ENCODE data around the gene PHLDA3. TPM values are rescaled to one million over a fixed set of nuclear protein-coding genes. Genes with fewer than 3 reads are reported as not detected.

PHLDA3 gene
- total and polyA plus RNA-seq, 7 experiments from 2014 or later = 0.13 to 22.4 (median 0.67) TPM; not detected in 1

GRCh38 chr1:201501812-201502510, 33.0 kb upstream of the PHLDA3 start:
- Histone ChIP-seq H3K27ac (ENCODE audit: low read depth, low read length) (no peak overlapping the region), H3K27me3 (ENCODE audit: control insufficient read depth in 2 of 2, insufficient read depth in 2 of 2, low read length in 2 of 2) (no peaks in the 10 kb centered on the region), H3K4me3 (ENCODE audit: low read length) (no peak overlapping the region), H3K9me3 (ENCODE audit: control insufficient read depth in 2 of 3, low read length in 3 of 3) (no peaks in the 10 kb centered on the region), H3K36me3 (ENCODE audit: control insufficient read depth in 2 of 3, insufficient read depth in 3 of 3, low read length in 3 of 3) (no peaks in the 10 kb centered on the region), H3K4me1 (ENCODE audit: control insufficient read depth in 2 of 2, insufficient read depth in 2 of 2, low read length in 2 of 2) (peaks cover 10 to 18% of the 10 kb centered on the region in 2 donors)
- H3K4me1 Mint-ChIP-seq = peaks cover 30 to 38% (median 37%) of the 10 kb centered on the region in 7 donors
- no peaks in the 10 kb centered on the region for H3K9me3 Mint-ChIP-seq
- no peak overlapping the region for H3K4me3 Mint-ChIP-seq
- H3K36me3 Mint-ChIP-seq = peaks cover 0 to 7% (median 0%) of the 10 kb centered on the region in 5 donors
- DNase-seq = no peak
- no peak overlapping the region for H3K27ac Mint-ChIP-seq
- no peaks in the 10 kb centered on the region for H3K27me3 Mint-ChIP-seq
- ATAC-seq = no peak
- CTCF ChIA-PET = interaction anchor here (1.2 to 4.3 kb wide), 3 partner anchors 10 to 20 kb away, joined by 5 to 29 read pairs (median 9); no protein-coding TSS in a partner anchor
- intact Hi-C loops (cut with micrococcal nuclease) = loop anchor here (10.0 kb wide), 2 partner anchors 477 to 487 kb away; partner anchors contain the start of gene KIF21B (in 1 of the 2)
- POLR2A ChIA-PET = interaction anchor here (0.7 kb wide), 1 partner anchor 11 kb away, joined by 3 read pairs; no protein-coding TSS in a partner anchor

GRCh38 chr1:201501144-201501543, 32.2 kb upstream of the PHLDA3 start:
- Histone ChIP-seq H3K4me3 (ENCODE audit: low read length) (no peak overlapping the region), H3K36me3 (ENCODE audit: control insufficient read depth in 2 of 3, insufficient read depth in 3 of 3, low read length in 3 of 3) (peaks cover 0 to 3% (median 0%) of the 10 kb centered on the region in 3 experiments)
- peaks cover 0 to 7% (median 0%) of the 10 kb centered on the region in 5 donors for H3K36me3 Mint-ChIP-seq

GRCh38 chr1:201500670-201501120, 31.7 kb upstream of the PHLDA3 start:
- no peak overlapping the region for H3K27ac Mint-ChIP-seq
- Histone ChIP-seq H3K27ac (ENCODE audit: low read depth, low read length) (no peak overlapping the region), H3K4me1 (ENCODE audit: control insufficient read depth in 2 of 2, insufficient read depth in 2 of 2, low read length in 2 of 2) (peaks cover 3 to 8% of the 10 kb centered on the region in 2 donors), H3K4me3 (ENCODE audit: low read length) (no peak overlapping the region), H3K36me3 (ENCODE audit: control insufficient read depth in 2 of 3, insufficient read depth in 3 of 3, low read length in 3 of 3) (peaks cover 0 to 7% (median 0%) of the 10 kb centered on the region in 3 experiments), H3K9me3 (ENCODE audit: control insufficient read depth in 2 of 3, low read length in 3 of 3) (no peaks in the 10 kb centered on the region), H3K27me3 (ENCODE audit: control insufficient read depth in 2 of 2, insufficient read depth in 2 of 2, low read length in 2 of 2) (no peaks in the 10 kb centered on the region)
- no peaks in the 10 kb centered on the region for H3K9me3 Mint-ChIP-seq
- ChIA-PET POLR2A (no interaction called here), CTCF (interaction anchor here (0.6 to 4.3 kb wide), 3 partner anchors 11 to 460 kb away, joined by 9 to 29 read pairs (median 10); no protein-coding TSS in a partner anchor)
- DNase-seq (no peak), ATAC-seq (no peak)
- H3K27me3 Mint-ChIP-seq = no peaks in the 10 kb centered on the region
- H3K4me1 Mint-ChIP-seq = peaks cover 23 to 35% (median 28%) of the 10 kb centered on the region in 7 donors
- no peak overlapping the region for H3K4me3 Mint-ChIP-seq
- intact Hi-C loops (cut with micrococcal nuclease) = loop anchor here (10.0 kb wide), 2 partner anchors 476 to 486 kb away; partner anchors contain the start of gene KIF21B (in 1 of the 2)
- H3K36me3 Mint-ChIP-seq = peaks cover 0 to 7% (median under 1%) of the 10 kb centered on the region in 5 donors

More at GRCh38 chr1:201501144-201501543, 32.2 kb upstream of the PHLDA3 start:
- H3K4me1 ChIP-seq (ENCODE audit: control insufficient read depth in 2 of 2, insufficient read depth in 2 of 2, low read length in 2 of 2) = peaks cover 8 to 13% of the 10 kb centered on the region in 2 donors
- ChIA-PET CTCF (interaction anchor here (0.6 to 4.3 kb wide), 3 partner anchors 11 to 459 kb away, joined by 9 to 29 read pairs (median 10); no protein-coding TSS in a partner anchor), POLR2A (no interaction called here)
- no peak overlapping the region for H3K27ac ChIP-seq (ENCODE audit: low read depth, low read length)
- H3K9me3 ChIP-seq (ENCODE audit: control insufficient read depth in 2 of 3, low read length in 3 of 3) = no peaks in the 10 kb centered on the region
- Mint-ChIP-seq H3K27me3 (no peaks in the 10 kb centered on the region), H3K4me1 (peaks cover 27 to 37% (median 33%) of the 10 kb centered on the region in 7 donors), H3K4me3 (no peak overlapping the region), H3K9me3 (no peaks in the 10 kb centered on the region), H3K27ac (no peak overlapping the region)
- ATAC-seq = no peak
- DNase-seq = no peak
- intact Hi-C loops (cut with micrococcal nuclease) = loop anchor here (10.0 kb wide), 2 partner anchors 476 to 486 kb away; partner anchors contain the start of gene KIF21B (in 1 of the 2)
- no peaks in the 10 kb centered on the region for H3K27me3 ChIP-seq (ENCODE audit: control insufficient read depth in 2 of 2, insufficient read depth in 2 of 2, low read length in 2 of 2)

- Mint-ChIP-seq H3K27me3 (no peaks in the 10 kb centered on the region), H3K9me3 (no peaks in the 10 kb centered on the region), H3K4me1 (peaks cover 16 to 29% (median 22%) of the 10 kb centered on the region in 7 donors), H3K36me3 (peaks cover 0 to 8% (median 3%) of the 10 kb centered on the region in 5 donors), H3K27ac (no peak overlapping the region), H3K4me3 (no peak overlapping the region)
- intact Hi-C loops (cut with micrococcal nuclease) = loop anchor here (10.0 kb wide), 2 partner anchors 475 to 485 kb away; partner anchors contain the start of gene KIF21B (in 1 of the 2)
- Histone ChIP-seq H3K27ac (ENCODE audit: low read depth, low read length) (no peak overlapping the region), H3K36me3 (ENCODE audit: control insufficient read depth in 2 of 3, insufficient read depth in 3 of 3, low read length in 3 of 3) (peaks cover 0 to 14% (median 0%) of the 10 kb centered on the region in 3 experiments), H3K9me3 (ENCODE audit: control insufficient read depth in 2 of 3, low read length in 3 of 3) (no peaks in the 10 kb centered on the region), H3K4me1 (ENCODE audit: control insufficient read depth in 2 of 2, insufficient read depth in 2 of 2, low read length in 2 of 2) (peaks cover 0 to 2% of the 10 kb centered on the region in 2 donors), H3K4me3 (ENCODE audit: low read length) (no peak overlapping the region), H3K27me3 (ENCODE audit: control insufficient read depth in 2 of 2, insufficient read depth in 2 of 2, low read length in 2 of 2) (no peaks in the 10 kb centered on the region)
- no peak for ATAC-seq
- ChIA-PET CTCF (interaction anchor here (1.0 to 2.9 kb wide), 3 partner anchors 12 to 18 kb away, joined by 4 to 12 read pairs (median 9); no protein-coding TSS in a partner anchor), POLR2A (no interaction called here)
- DNase-seq = no peak
Observed at GRCh38 chr1:201499795-201500669, 31.0 kb upstream of the PHLDA3 start.

- Histone ChIP-seq H3K4me1 (ENCODE audit: control insufficient read depth in 2 of 2, insufficient read depth in 2 of 2, low read length in 2 of 2) (no peaks in the 10 kb centered on the region), H3K27ac (ENCODE audit: low read depth, low read length) (no peak overlapping the region), H3K9me3 (ENCODE audit: control insufficient read depth in 2 of 3, low read length in 3 of 3) (no peaks in the 10 kb centered on the region), H3K4me3 (ENCODE audit: low read length) (no peak overlapping the region), H3K36me3 (ENCODE audit: control insufficient read depth in 2 of 3, insufficient read depth in 3 of 3, low read length in 3 of 3) (peaks cover 0 to 21% (median 0%) of the 10 kb centered on the region in 3 experiments), H3K27me3 (ENCODE audit: control insufficient read depth in 2 of 2, insufficient read depth in 2 of 2, low read length in 2 of 2) (no peaks in the 10 kb centered on the region)
- H3K36me3 Mint-ChIP-seq = peaks cover 6 to 16% (median 7%) of the 10 kb centered on the region in 5 donors
- H3K27ac Mint-ChIP-seq = peak overlapping the region in 1 of 9 donors; percentile 29
- DNase-seq (no peak), ATAC-seq (no peak)
- H3K9me3 Mint-ChIP-seq = no peaks in the 10 kb centered on the region
- intact Hi-C loops (cut with micrococcal nuclease) = no loop called here
- no peaks in the 10 kb centered on the region for H3K27me3 Mint-ChIP-seq
- ChIA-PET CTCF (interaction anchor here (1.0 to 2.9 kb wide), 2 partner anchors 13 kb away, joined by 4 to 12 read pairs; no protein-coding TSS in a partner anchor), POLR2A (no interaction called here)
- H3K4me3 Mint-ChIP-seq = no peak overlapping the region
- H3K4me1 Mint-ChIP-seq = peaks cover 13 to 28% (median 17%) of the 10 kb centered on the region in 7 donors
Observed at GRCh38 chr1:201499191-201499590, 30.2 kb upstream of the PHLDA3 start.

GRCh38 chr1:201498621-201499020, 29.6 kb upstream of the PHLDA3 start:
- Histone ChIP-seq H3K27me3 (ENCODE audit: control insufficient read depth in 2 of 2, insufficient read depth in 2 of 2, low read length in 2 of 2) (no peaks in the 10 kb centered on the region), H3K4me1 (ENCODE audit: control insufficient read depth in 2 of 2, insufficient read depth in 2 of 2, low read length in 2 of 2) (no peaks in the 10 kb centered on the region), H3K4me3 (ENCODE audit: low read length) (no peak overlapping the region), H3K9me3 (ENCODE audit: control insufficient read depth in 2 of 3, low read length in 3 of 3) (no peaks in the 10 kb centered on the region), H3K27ac (ENCODE audit: low read depth, low read length) (no peak overlapping the region), H3K36me3 (ENCODE audit: control insufficient read depth in 2 of 3, insufficient read depth in 3 of 3, low read length in 3 of 3) (peaks cover 0 to 27% (median 0%) of the 10 kb centered on the region in 3 experiments)
- Mint-ChIP-seq H3K9me3 (peaks cover 0 to 2% (median 0%) of the 10 kb centered on the region in 11 donors), H3K4me1 (peaks cover 7 to 24% (median 13%) of the 10 kb centered on the region in 7 donors), H3K27ac (no peak overlapping the region), H3K27me3 (no peaks in the 10 kb centered on the region), H3K4me3 (no peak overlapping the region), H3K36me3 (peaks cover 8 to 22% (median 12%) of the 10 kb centered on the region in 5 donors)
- intact Hi-C loops (cut with micrococcal nuclease) = no loop called here
- ChIA-PET POLR2A (interaction anchor here (1.1 kb wide), 1 partner anchor 8 kb away, joined by 5 read pairs; the partner anchor contains the start of gene CSRP1), CTCF (interaction anchor here (1.1 to 2.9 kb wide), 3 partner anchors 11 to 17 kb away, joined by 3 to 12 read pairs (median 7); no protein-coding TSS in a partner anchor)
- DNase-seq = no peak
- no peak for ATAC-seq
